Tibial nerve (tissue), 4 donors: ENCODE results near the gene MED13L. TPM values are rescaled to one million over a fixed set of nuclear protein-coding genes. Genes with fewer than 3 reads are reported as not detected.
A peak's percentile ranks its signal among the peaks of the same experiment; 100 is the strongest.

Experiments
- DNase-seq, 2 donors: peaks; one replicate each; pipeline ENCODE4 v3.0.0-alpha.2; 2019; ENCODE audit warnings: low spot score in 2 of 2
- H3K27ac ChIP-seq, 4 donors: fragments of 200-600 bp; sonication (generic) in 3 of 4; one replicate each; pipeline ENCODE4 v1.5.1; 2017 to 2019; ENCODE audit warnings: mild to moderate bottlenecking in 1 of 4
- H3K27me3 ChIP-seq, 2 donors: fragments of 200-600 bp; sonication (generic) in 1 of 2; one replicate each; pipeline versions ENCODE4 v1.5.1 to v1.6.0; 2017 to 2019
- H3K36me3 ChIP-seq, 3 donors: fragments of 200-600 bp; sonication (generic); one replicate each; pipeline ENCODE4 v1.5.1; 2018 to 2019
- H3K4me1 ChIP-seq, 4 donors: fragments of 200-600 bp; sonication (generic) in 3 of 4; one replicate each; pipeline ENCODE4 v1.5.1; 2017 to 2019
- H3K4me3 ChIP-seq, 4 donors: fragments of 200-600 bp; sonication (generic) in 3 of 4; one replicate each; pipeline ENCODE4 v1.5.1; 2017 to 2019; ENCODE audit warnings: mild to moderate bottlenecking in 1 of 4, moderate library complexity in 1 of 4
- H3K9me3 ChIP-seq, 4 donors: fragments of 200-600 bp; sonication (generic) in 3 of 4; one replicate each; pipeline ENCODE4 v1.5.1; 2017 to 2019
- EP300 ChIP-seq, 2 donors: sonication (generic); formaldehyde crosslinking; IDR thresholded peaks; one replicate each; pipeline ENCODE4 v1.6.1; 2017; ENCODE audit warnings: antibody characterized with exemption in 2 of 2, mild to moderate bottlenecking in 1 of 2
- POLR2A ChIP-seq, 2 donors: fragments of 450-650 bp; IDR thresholded peaks; one replicate each; pipeline ENCODE4 v1.6.1; 2017; ENCODE audit warnings: antibody characterized with exemption in 2 of 2, mild to moderate bottlenecking in 2 of 2, moderate library complexity in 2 of 2
- WGBS, 2 donors: methylation state at CpG; one replicate each; pipeline ENCODE4 v1.1.5; 2018; 5-methylcytosine and 5-hydroxymethylcytosine counted together
- total RNA-seq, 4 donors: library from RNA; depleted of rRNA; stranded (reverse); fragments of >200 nt; gene quantifications; one replicate each; pipeline ENCODE4 v1.1.0, GENCODE V29; 2016
- TF ChIP-seq, protein P1 (sequence below), 5 experiments: fragments of 200-600 bp in 3 of 5; fragments of 450-650 bp in 2 of 5; sonication (generic) in 3 of 5; IDR thresholded peaks; one replicate each; pipeline ENCODE4 v1.5.1; 2016 to 2019; ENCODE audit warnings: antibody characterized with exemption in 5 of 5, mild to moderate bottlenecking in 3 of 5, moderate library complexity in 2 of 5

The MED13L gene
- total RNA-seq, 4 donors from 2014 or later, result 138 to 234 (median 218) TPM

DNA sequence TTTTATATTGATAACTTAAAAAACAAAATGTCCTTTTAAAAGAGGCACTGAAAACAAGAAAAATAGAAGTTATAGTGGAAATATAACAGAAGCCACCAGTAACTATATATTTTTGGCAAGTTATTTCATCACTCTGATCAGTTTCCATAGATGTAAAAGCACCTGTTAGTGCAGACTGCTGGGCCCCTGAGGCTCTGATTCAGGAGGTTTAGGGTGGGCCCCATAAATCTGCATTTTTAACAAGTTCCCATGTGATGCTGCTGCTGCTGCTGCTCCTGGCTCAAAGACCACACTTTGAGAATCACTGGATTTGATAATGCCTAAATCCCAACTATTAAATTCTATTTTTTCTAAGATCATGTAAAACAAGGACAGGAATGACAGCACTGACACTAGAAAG is 251.1 kb downstream of the MED13L start:
- no peaks in the 10 kb centered on the region for H3K36me3 ChIP-seq
- H3K4me3 ChIP-seq, result no peak overlapping the region
- H3K4me1 ChIP-seq, result peaks cover 0 to 30% (median 0%) of the 10 kb centered on the region in 4 donors
- no peak overlapping the region for H3K27ac ChIP-seq
- DNase-seq, result no peak
- TF ChIP-seq POLR2A (IDR thresholded peaks at IDR 0.05), result no peak
- TF ChIP-seq EP300 (IDR thresholded peaks at IDR 0.05), result no peak
- TF ChIP-seq, protein P1, sequence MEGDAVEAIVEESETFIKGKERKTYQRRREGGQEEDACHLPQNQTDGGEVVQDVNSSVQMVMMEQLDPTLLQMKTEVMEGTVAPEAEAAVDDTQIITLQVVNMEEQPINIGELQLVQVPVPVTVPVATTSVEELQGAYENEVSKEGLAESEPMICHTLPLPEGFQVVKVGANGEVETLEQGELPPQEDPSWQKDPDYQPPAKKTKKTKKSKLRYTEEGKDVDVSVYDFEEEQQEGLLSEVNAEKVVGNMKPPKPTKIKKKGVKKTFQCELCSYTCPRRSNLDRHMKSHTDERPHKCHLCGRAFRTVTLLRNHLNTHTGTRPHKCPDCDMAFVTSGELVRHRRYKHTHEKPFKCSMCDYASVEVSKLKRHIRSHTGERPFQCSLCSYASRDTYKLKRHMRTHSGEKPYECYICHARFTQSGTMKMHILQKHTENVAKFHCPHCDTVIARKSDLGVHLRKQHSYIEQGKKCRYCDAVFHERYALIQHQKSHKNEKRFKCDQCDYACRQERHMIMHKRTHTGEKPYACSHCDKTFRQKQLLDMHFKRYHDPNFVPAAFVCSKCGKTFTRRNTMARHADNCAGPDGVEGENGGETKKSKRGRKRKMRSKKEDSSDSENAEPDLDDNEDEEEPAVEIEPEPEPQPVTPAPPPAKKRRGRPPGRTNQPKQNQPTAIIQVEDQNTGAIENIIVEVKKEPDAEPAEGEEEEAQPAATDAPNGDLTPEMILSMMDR (IDR thresholded peaks at IDR 0.05), result no peak
- H3K27me3 ChIP-seq, result no peaks in the 10 kb centered on the region
- H3K9me3 ChIP-seq, result peaks cover 0 to 7% (median 0%) of the 10 kb centered on the region in 4 donors

DNA sequence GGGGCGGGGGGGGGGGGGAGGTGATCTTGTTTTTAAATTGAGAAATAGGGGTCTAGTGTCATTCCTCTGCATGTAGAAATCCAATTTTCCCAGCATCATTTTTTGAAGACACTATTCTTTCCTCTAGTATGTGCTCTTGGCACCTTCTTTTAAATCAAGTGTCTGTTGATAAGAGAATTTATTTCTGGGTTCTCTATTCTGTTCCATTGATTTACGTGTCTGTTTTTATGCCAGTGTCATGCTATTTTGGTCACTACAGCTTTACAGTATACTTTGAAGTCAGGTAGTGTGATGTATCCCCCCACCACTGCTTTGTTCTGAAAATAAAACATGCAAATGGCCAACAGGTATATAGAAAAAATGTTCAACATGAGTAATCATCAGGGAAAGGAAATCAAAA is 252.7 kb downstream of the MED13L start:
- TF ChIP-seq EP300 (IDR thresholded peaks at IDR 0.05) (no peak), POLR2A (IDR thresholded peaks at IDR 0.05) (no peak)
- TF ChIP-seq, protein P1 (IDR thresholded peaks at IDR 0.05), result no peak
- DNase-seq, result no peak
- 76 to 93% methylated on average over 2 of the region's 2 CpGs for whole genome bisulfite sequencing, 2 donors
- Histone ChIP-seq H3K27me3 (no peaks in the 10 kb centered on the region), H3K9me3 (no peaks in the 10 kb centered on the region), H3K27ac (no peak overlapping the region), H3K36me3 (no peaks in the 10 kb centered on the region), H3K4me3 (no peak overlapping the region), H3K4me1 (peaks cover 0 to 36% (median 0%) of the 10 kb centered on the region in 4 donors)

DNA sequence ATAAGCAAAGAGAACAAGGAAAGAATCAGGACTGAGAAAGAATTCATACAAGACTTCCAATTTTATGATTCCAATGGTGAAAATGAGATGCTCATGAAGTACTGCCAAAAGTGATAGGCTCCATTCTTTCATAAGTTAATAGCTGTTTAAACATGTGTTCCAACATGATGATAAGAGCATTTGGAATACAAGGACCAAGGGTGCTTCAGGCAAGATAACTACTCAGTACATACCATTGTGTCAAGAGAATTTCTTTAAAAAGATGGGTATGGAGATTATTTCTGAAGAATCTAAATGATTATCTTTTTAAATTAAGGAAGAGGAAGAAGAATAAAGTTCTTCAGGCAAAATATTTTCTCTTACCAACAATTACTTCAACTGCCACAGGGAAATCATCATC is 258.1 kb downstream of the MED13L start:
- no peaks in the 10 kb centered on the region for H3K9me3 ChIP-seq
- H3K27ac ChIP-seq, result no peak overlapping the region
- TF ChIP-seq EP300 (IDR thresholded peaks at IDR 0.05) (no peak), POLR2A (IDR thresholded peaks at IDR 0.05) (no peak)
- TF ChIP-seq, protein P1 (IDR thresholded peaks at IDR 0.05), result no peak
- no peak overlapping the region for H3K4me3 ChIP-seq
- no peak for DNase-seq
- peaks cover 0 to 19% (median 0%) of the 10 kb centered on the region in 3 donors for H3K36me3 ChIP-seq
- no peaks in the 10 kb centered on the region for H3K27me3 ChIP-seq
- peaks cover 0 to 24% (median 0%) of the 10 kb centered on the region in 4 donors for H3K4me1 ChIP-seq

DNA sequence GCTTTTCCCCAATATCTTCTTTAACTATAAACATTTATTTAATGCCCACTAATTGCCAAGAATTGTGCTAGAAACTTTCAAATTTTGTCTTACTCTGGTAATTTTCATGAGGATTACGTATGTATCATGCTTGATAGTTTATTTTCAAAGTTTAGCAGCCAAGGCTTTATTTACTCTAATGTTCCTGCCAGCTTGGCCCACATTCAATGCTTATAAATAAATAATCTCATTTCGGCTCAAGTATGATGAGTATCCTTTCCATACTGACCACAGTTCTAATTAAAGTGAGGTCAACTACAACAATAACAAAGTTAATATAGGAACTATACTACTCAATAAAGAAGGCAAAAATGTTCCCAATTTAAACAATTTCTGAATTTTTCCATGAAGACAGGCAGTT is 259.2 kb downstream of the MED13L start:
- no peak overlapping the region for H3K27ac ChIP-seq
- TF ChIP-seq, protein P1 (IDR thresholded peaks at IDR 0.05), result no peak
- TF ChIP-seq EP300 (IDR thresholded peaks at IDR 0.05) (no peak), POLR2A (IDR thresholded peaks at IDR 0.05) (no peak)
- DNase-seq, result no peak
- H3K27me3 ChIP-seq, result no peaks in the 10 kb centered on the region
- 28 to 43% methylated on average over 2 of the region's 2 CpGs for WGBS, 2 donors
- peaks cover 0 to 21% (median 0%) of the 10 kb centered on the region in 4 donors for H3K4me1 ChIP-seq
- H3K36me3 ChIP-seq, result peaks cover 0 to 29% (median 0%) of the 10 kb centered on the region in 3 donors
- no peaks in the 10 kb centered on the region for H3K9me3 ChIP-seq
- no peak overlapping the region for H3K4me3 ChIP-seq

DNA sequence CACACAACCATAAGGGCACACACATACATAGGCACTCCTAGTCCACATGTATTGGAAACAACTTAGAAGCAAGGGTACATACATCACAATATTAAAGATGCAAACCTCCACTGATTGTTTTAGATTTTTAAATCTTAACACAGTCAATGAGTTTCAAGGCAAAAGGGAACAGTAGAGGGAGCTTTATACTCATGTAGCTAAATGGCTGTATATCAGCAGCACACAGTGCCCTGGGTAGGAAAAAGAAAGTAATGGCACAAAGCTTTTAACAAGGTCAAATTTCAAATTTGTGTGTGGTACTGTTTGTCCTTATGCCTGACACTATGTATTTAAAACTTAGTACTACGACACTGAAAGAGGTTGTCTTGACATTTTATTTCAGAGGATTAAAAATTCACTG is 262.0 kb downstream of the MED13L start:
- TF ChIP-seq, protein P1 (IDR thresholded peaks at IDR 0.05), result peak; percentile 45 to 70 (median 50)
- TF ChIP-seq EP300 (IDR thresholded peaks at IDR 0.05), result peak in 1 of 2 donors; percentile 42
- TF ChIP-seq POLR2A (IDR thresholded peaks at IDR 0.05), result no peak
- peaks cover 0 to 15% (median 0%) of the 10 kb centered on the region in 4 donors for H3K4me1 ChIP-seq
- WGBS, 2 donors, result 18 to 22% methylated on average over 1 of the region's 1 CpG
- DNase-seq, result no peak
- H3K27me3 ChIP-seq, result no peaks in the 10 kb centered on the region
- no peak overlapping the region for H3K4me3 ChIP-seq
- no peak overlapping the region for H3K27ac ChIP-seq
- H3K36me3 ChIP-seq, result peaks cover 0 to 52% (median 7%) of the 10 kb centered on the region in 3 donors
- no peaks in the 10 kb centered on the region for H3K9me3 ChIP-seq
